HepG2 (cell line): ENCODE data around the gene BNC1. TPM values are rescaled to one million over a fixed set of nuclear protein-coding genes. Genes with fewer than 3 reads are reported as not detected.

Experiments
- ATAC-seq: fragments of 200-7000 bp; cut with Tn5 transposase; 3 replicates; pipeline ENCODE4 v1.9.1; 2020; ENCODE audit warnings: mild to moderate bottlenecking, moderate library complexity
- BruUV-seq: library from RNA; stranded (reverse); fragments of 400-500 nt; replicated peaks from 2 replicates; lab custom pipeline; 2021; lab: Mats Ljungman, UMichigan
- CTCF ChIA-PET: fragments of 300-600 bp; formaldehyde crosslinking; extraction: SDS; loops from one replicate; lab custom pipeline; 2021; ENCODE audit warnings: low total read pairs, inconsistent platforms, low intra/inter-chr PET ratio; lab: Yijun Ruan, JAX
- POLR2A ChIA-PET: fragments of 350-600 bp; sonication (Branson Sonifier 250); formaldehyde crosslinking; loops from one replicate; lab custom pipeline; 2020; ENCODE audit warnings: antibody characterized with exemption, inconsistent platforms; lab: Yijun Ruan, JAX
- DNase-seq: peaks from one replicate; pipeline ENCODE4 v3.0.0-alpha.2; 2015; ENCODE audit warnings: low spot score
- FAIRE-seq: peaks from 3 replicates; lab custom pipeline; 2011; peaks lifted over from hg19 to GRCh38; lab: Jason Lieb, UNC
- H2AFZ ChIP-seq: one replicate; pipeline ENCODE4 v1.6.1; 2011; ENCODE audit warnings: low read length, inconsistent platforms
- H3K27ac ChIP-seq: fragments of 300-600 bp; 3 replicates; pipeline ENCODE4 v1.8.0; 2011; ENCODE audit warnings: mixed run types, mild to moderate bottlenecking, mixed read lengths, low read length, inconsistent platforms; ENCODE audit not compliant: insufficient read depth; ENCODE audit errors: extremely low read length
- H3K27me3 ChIP-seq, 2 experiments: fragments of 200-600 bp in 1 of 2; 2 replicates in 1 of 2; 3 replicates in 1 of 2; pipeline versions ENCODE4 v1.6.0 to v1.8.0; 2011; ENCODE audit warnings: low read length in 2 of 2, mild to moderate bottlenecking in 2 of 2, moderate library complexity in 2 of 2, inconsistent platforms in 1 of 2; ENCODE audit not compliant: insufficient read depth in 2 of 2, control insufficient read depth in 1 of 2
- H3K36me3 ChIP-seq, 2 experiments: fragments of 200-600 bp in 1 of 2; replicated peaks in 1 of 2; 2 replicates in 1 of 2; 3 replicates in 1 of 2; pipeline versions ENCODE4 v1.5.1 to v1.8.0; 2011; ENCODE audit warnings: low read length in 2 of 2, inconsistent platforms in 1 of 2; ENCODE audit not compliant: insufficient read depth in 2 of 2, control insufficient read depth in 1 of 2
- H3K4me1 ChIP-seq: 2 replicates; pipeline ENCODE4 v1.5.1; 2012; ENCODE audit warnings: low read length, inconsistent platforms; ENCODE audit not compliant: insufficient read depth
- H3K4me2 ChIP-seq: 2 replicates; pipeline ENCODE4 v1.6.0; 2011; ENCODE audit warnings: low read depth, low read length, inconsistent platforms
- H3K4me3 ChIP-seq, 3 experiments: fragments of 200-600 bp in 1 of 3; sonication (generic), shearing (Covaris generic) in 1 of 3; replicated peaks in 1 of 3; 2 replicates each; pipeline ENCODE4 v1.5.1; 2011 to 2016; ENCODE audit warnings: low read length in 3 of 3, inconsistent platforms in 2 of 3, low read depth in 2 of 3, mild to moderate bottlenecking in 2 of 3, control low read depth in 1 of 3, mixed read lengths in 1 of 3; ENCODE audit not compliant: insufficient read depth in 1 of 3
- H3K79me2 ChIP-seq: one replicate; pipeline ENCODE4 v1.6.1; 2011; ENCODE audit warnings: low read length, inconsistent platforms; ENCODE audit not compliant: insufficient read depth
- H3K9ac ChIP-seq: 2 replicates; pipeline ENCODE4 v1.6.0; 2011; ENCODE audit warnings: mild to moderate bottlenecking, low read depth, low read length, inconsistent platforms; ENCODE audit not compliant: insufficient read depth
- H3K9me3 ChIP-seq: 2 replicates; pipeline ENCODE4 v1.5.1; 2012; ENCODE audit warnings: mild to moderate bottlenecking, low read length
- H4K20me1 ChIP-seq: 2 replicates; pipeline ENCODE4 v1.6.0; 2011; ENCODE audit warnings: inconsistent platforms, mild to moderate bottlenecking, low read length, moderate library complexity; ENCODE audit not compliant: insufficient read depth
- KAT8 ChIP-seq: IDR thresholded peaks from 2 replicates; pipeline ENCODE4 v1.6.1; 2016; ENCODE audit warnings: missing genetic modification reagents, missing compliant biosample characterization
- KDM3A ChIP-seq: IDR thresholded peaks from 2 replicates; pipeline ENCODE4 v1.6.1; 2018; ENCODE audit warnings: low read depth, missing compliant biosample characterization
- MBD4 ChIP-seq: IDR thresholded peaks from 2 replicates; pipeline ENCODE4 v1.6.1; 2012; ENCODE audit warnings: low read length, inconsistent platforms, borderline replicate concordance
- NFRKB ChIP-seq: fragments of 450-650 bp; IDR thresholded peaks from 2 replicates; pipeline ENCODE4 v1.6.1; 2017
- SNAPC2 ChIP-seq: sonication (generic); formaldehyde crosslinking; IDR thresholded peaks from 2 replicates; pipeline ENCODE4 v1.8.1; 2022; ENCODE audit warnings: mild to moderate bottlenecking, missing genetic modification reagents
- SYNCRIP ChIP-seq: fragments of 200-400 bp; formaldehyde crosslinking; IDR thresholded peaks from 2 replicates; pipeline ENCODE4 v1.6.1; 2018; ENCODE audit warnings: mild to moderate bottlenecking, low read depth, low read length; ENCODE audit not compliant: insufficient read depth
- THYN1 ChIP-seq: sonication (generic); formaldehyde crosslinking; IDR thresholded peaks from 2 replicates; pipeline ENCODE4 v1.8.1; 2023; ENCODE audit warnings: low read depth, mild to moderate bottlenecking, moderate library complexity, missing genetic modification reagents, borderline replicate concordance
- ZNF3 ChIP-seq: IDR thresholded peaks from 2 replicates; pipeline ENCODE4 v1.7.0; 2017; ENCODE audit warnings: inconsistent platforms
- ZNF34 ChIP-seq: sonication (generic); formaldehyde crosslinking; IDR thresholded peaks from 2 replicates; pipeline ENCODE4 v1.4.0; 2020; ENCODE audit warnings: mild to moderate bottlenecking, missing genetic modification reagents, borderline replicate concordance
- ZNF501 ChIP-seq: sonication (generic); formaldehyde crosslinking; IDR thresholded peaks from 2 replicates; pipeline ENCODE4 v1.5.1; 2020; ENCODE audit warnings: mild to moderate bottlenecking, moderate library complexity, missing genetic modification reagents
- ZNF562 ChIP-seq: sonication (generic); formaldehyde crosslinking; IDR thresholded peaks from 2 replicates; pipeline ENCODE4 v1.8.0; 2022; ENCODE audit warnings: missing genetic modification reagents, borderline replicate concordance
- ZSCAN25 ChIP-seq: sonication (generic); formaldehyde crosslinking; IDR thresholded peaks from 2 replicates; pipeline ENCODE4 v1.8.0; 2022; ENCODE audit warnings: mild to moderate bottlenecking, missing genetic modification reagents
- WGBS: methylation state at CpG from one replicate; pipeline ENCODE4 v1.1.6; 2017; ENCODE audit warnings: low lambda C conversion rate; 5-methylcytosine and 5-hydroxymethylcytosine counted together
- in situ Hi-C: cut with HindIII; loops from 2 replicates; pipeline ENCODE4 v1.10.0; 2017; ENCODE audit warnings: low pct_unique_long_range_greater_than_20kb; ENCODE audit not compliant: extremely low pct_ligation_motif_present
- intact Hi-C: fragments of 100-400 bp; cut with micrococcal nuclease; formaldehyde crosslinking; loops from one replicate; pipeline ENCODE4 v1.10.0; 2022; ENCODE audit not compliant: unreplicated experiment
- polyA plus RNA-seq, 8 experiments: library from polyadenylated mRNA; depleted of rRNA in 3 of 8; stranded (reverse) in 7 of 8; unstranded in 1 of 8; fragments of >200 nt; fragmentation: Illumina TruSeq in 4 of 8; extraction: Trizol in 4 of 8; gene quantifications; 2 replicates each; pipeline versions ENCODE4 v1.2.1 to v1.2.3, GENCODE V29; 2011 to 2016; ENCODE audit warnings: low read depth in 4 of 8, missing spikeins in 1 of 8, mixed read lengths in 1 of 8; ENCODE audit not compliant: insufficient read depth in 1 of 8
- total RNA-seq, 5 experiments: library from RNA; depleted of rRNA; stranded (reverse); fragments of >200 nt; fragmentation: Illumina TruSeq; extraction: Trizol; gene quantifications; 2 replicates each; pipeline ENCODE4 v1.2.3, GENCODE V29; 2016; ENCODE audit warnings: low read depth in 1 of 5
- TF ChIP-seq, protein P1 (sequence below): sonication (generic); formaldehyde crosslinking; IDR thresholded peaks from 2 replicates; pipeline ENCODE4 v1.4.0; 2020; ENCODE audit warnings: mild to moderate bottlenecking, low read depth, missing genetic modification reagents
- TF ChIP-seq, protein P2 (sequence below): sonication (generic); formaldehyde crosslinking; IDR thresholded peaks from 2 replicates; pipeline ENCODE4 v1.4.0; 2020; ENCODE audit warnings: mild to moderate bottlenecking, missing genetic modification reagents
- TF ChIP-seq, protein P3 (sequence below): sonication (generic); formaldehyde crosslinking; IDR thresholded peaks from 2 replicates; pipeline ENCODE4 v1.4.0; 2020; ENCODE audit warnings: mild to moderate bottlenecking, missing genetic modification reagents
- TF ChIP-seq, protein P4 (sequence below): sonication (generic); IDR thresholded peaks from 2 replicates; pipeline ENCODE4 v1.6.1; 2016; ENCODE audit warnings: low read depth, borderline replicate concordance

The BNC1 gene
- total and polyA plus RNA-seq, 2 of the 13 experiments (the other 11 are each of a cell fraction or from before 2014, with no cell fraction given), result not detected

DNA sequence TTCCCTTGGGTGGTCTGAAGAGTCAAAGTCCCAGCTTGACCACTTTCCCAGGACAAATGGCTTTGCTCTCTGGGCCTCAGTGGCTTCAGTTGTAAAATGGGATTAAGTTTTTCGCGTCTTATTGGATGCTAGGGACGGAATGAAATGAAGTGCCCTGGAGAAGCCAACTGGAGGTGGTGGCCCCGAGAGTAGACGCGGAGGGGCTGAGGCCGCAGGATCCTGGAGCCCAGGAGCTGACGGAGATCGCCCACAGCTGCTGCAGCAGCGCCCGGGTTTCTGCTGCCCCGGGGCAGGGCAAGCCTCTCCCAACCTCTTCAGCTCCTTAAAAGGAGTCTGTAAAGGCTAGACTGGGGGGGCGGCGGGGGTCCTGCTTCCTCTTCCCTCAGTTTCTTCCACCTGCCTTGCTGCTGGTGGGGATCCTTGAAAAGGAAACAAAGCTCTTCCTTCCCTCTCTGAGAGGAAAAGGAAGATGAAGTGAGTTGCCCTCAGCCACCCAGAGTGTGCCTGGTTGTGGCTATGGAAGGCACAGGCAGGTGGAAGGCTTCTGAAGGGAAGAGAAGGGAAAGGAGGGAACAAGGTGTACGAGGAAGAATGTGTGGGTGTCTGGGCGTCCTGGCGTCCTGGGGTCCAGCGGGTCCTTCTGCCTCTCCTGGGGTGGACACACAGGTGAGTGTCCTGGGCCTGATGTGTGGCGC, 967 bp upstream of the BNC1 start:
- no peak for FAIRE-seq
- Histone ChIP-seq H3K9me3 (no peaks in the 10 kb centered on the region), H3K27ac (no peak overlapping the region), H3K36me3 (no peaks in the 10 kb centered on the region), H3K9ac (no peak overlapping the region), H3K4me2 (no peak overlapping the region), H3K27me3 (peaks cover 0 to 16% of the 10 kb centered on the region in 2 experiments; a peak in 3 of 5 replicates), H2AFZ (no peak overlapping the region), H3K79me2 (no peaks in the 10 kb centered on the region), H3K4me1 (no peaks in the 10 kb centered on the region), H4K20me1 (no peaks in the 10 kb centered on the region), H3K4me3 (no peak overlapping the region)
- TF ChIP-seq KAT8 (CRISPR knock-in tag) (no peak), ZNF3 (CRISPR knock-in tag) (no peak), ZSCAN25 (CRISPR knock-in tag) (no peak), KDM3A (CRISPR knock-in tag) (no peak), NFRKB (no peak), MBD4 (no peak), SYNCRIP (no peak), SNAPC2 (CRISPR knock-in tag) (no peak), ZNF501 (CRISPR knock-in tag) (no peak), THYN1 (CRISPR knock-in tag) (no peak), ZNF562 (no peak), ZNF34 (CRISPR knock-in tag) (no peak)
- TF ChIP-seq, protein P1, sequence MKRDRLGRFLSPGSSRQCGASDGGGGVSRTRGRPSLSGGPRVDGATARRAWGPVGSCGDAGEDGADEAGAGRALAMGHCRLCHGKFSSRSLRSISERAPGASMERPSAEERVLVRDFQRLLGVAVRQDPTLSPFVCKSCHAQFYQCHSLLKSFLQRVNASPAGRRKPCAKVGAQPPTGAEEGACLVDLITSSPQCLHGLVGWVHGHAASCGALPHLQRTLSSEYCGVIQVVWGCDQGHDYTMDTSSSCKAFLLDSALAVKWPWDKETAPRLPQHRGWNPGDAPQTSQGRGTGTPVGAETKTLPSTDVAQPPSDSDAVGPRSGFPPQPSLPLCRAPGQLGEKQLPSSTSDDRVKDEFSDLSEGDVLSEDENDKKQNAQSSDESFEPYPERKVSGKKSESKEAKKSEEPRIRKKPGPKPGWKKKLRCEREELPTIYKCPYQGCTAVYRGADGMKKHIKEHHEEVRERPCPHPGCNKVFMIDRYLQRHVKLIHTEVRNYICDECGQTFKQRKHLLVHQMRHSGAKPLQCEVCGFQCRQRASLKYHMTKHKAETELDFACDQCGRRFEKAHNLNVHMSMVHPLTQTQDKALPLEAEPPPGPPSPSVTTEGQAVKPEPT (CRISPR knock-in tag), result no peak
- TF ChIP-seq, protein P2, sequence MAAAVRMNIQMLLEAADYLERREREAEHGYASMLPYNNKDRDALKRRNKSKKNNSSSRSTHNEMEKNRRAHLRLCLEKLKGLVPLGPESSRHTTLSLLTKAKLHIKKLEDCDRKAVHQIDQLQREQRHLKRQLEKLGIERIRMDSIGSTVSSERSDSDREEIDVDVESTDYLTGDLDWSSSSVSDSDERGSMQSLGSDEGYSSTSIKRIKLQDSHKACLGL, result no peak
- TF ChIP-seq, protein P3, sequence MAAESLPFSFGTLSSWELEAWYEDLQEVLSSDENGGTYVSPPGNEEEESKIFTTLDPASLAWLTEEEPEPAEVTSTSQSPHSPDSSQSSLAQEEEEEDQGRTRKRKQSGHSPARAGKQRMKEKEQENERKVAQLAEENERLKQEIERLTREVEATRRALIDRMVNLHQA, result no peak
- TF ChIP-seq, protein P4, sequence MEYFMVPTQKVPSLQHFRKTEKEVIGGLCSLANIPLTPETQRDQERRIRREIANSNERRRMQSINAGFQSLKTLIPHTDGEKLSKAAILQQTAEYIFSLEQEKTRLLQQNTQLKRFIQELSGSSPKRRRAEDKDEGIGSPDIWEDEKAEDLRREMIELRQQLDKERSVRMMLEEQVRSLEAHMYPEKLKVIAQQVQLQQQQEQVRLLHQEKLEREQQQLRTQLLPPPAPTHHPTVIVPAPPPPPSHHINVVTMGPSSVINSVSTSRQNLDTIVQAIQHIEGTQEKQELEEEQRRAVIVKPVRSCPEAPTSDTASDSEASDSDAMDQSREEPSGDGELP, result no peak
- intact Hi-C loops (no loop called here), in situ Hi-C loops (no loop called here)
- no peak for DNase-seq
- WGBS, result 21% methylated on average over 11 of the region's 19 CpGs
- no peak; the same call in 2 of the 3 replicates for ATAC-seq
- ChIA-PET POLR2A (no interaction called here), CTCF (no interaction called here)
- no TSS peak for BruUV-seq
